Measurements from ENCODE around the gene SCARB2. TPM values are rescaled to one million over a fixed set of nuclear protein-coding genes. Genes with fewer than 3 reads are reported as not detected.

SCARB2 gene
- total RNA-seq, 1 donor from 2014 or later = 97.4 TPM

GRCh38 chr4:76192236-76192635 is 21.4 kb downstream of the SCARB2 start:
- H3K27me3 Mint-ChIP-seq (ENCODE audit: insufficient read depth, low read depth) = peaks cover 2% of the 10 kb centered on the region
- no peaks in the 10 kb centered on the region for H3K4me1 ChIP-seq
- H3K9ac ChIP-seq = no peak overlapping the region
- no peak overlapping the region for H3K27ac Mint-ChIP-seq
- no peaks in the 10 kb centered on the region for H3F3A ChIP-seq (ENCODE audit: low read depth)
- H3K27ac ChIP-seq = no peak overlapping the region
- H3K4me3 Mint-ChIP-seq = no peak overlapping the region
- H2AFZ ChIP-seq (replicated peaks) = no peak overlapping the region
- peaks cover 14% of the 10 kb centered on the region for H3K79me2 ChIP-seq (ENCODE audit: low read depth)
- no peaks in the 10 kb centered on the region for H3K27me3 ChIP-seq
- H3K9me3 Mint-ChIP-seq = peaks cover 7% of the 10 kb centered on the region
- peaks cover 47% of the 10 kb centered on the region for H3K36me3 Mint-ChIP-seq
- no peak overlapping the region for H3K4me3 ChIP-seq
- TF ChIP-seq EZH2phosphoT487 (IDR thresholded peaks at IDR 0.05) (no peak), CTCF (IDR thresholded peaks at IDR 0.05) (no peak), EZH2 (IDR thresholded peaks at IDR 0.05) (no peak)
- peaks cover 2% of the 10 kb centered on the region for H3K4me1 Mint-ChIP-seq
- no peak for DNase-seq (ENCODE audit: low spot score)
- no peaks in the 10 kb centered on the region for H3K9me3 ChIP-seq (ENCODE audit: low read depth)
- H3K4me2 ChIP-seq = no peak overlapping the region
- peaks cover 3% of the 10 kb centered on the region for H4K20me1 ChIP-seq (ENCODE audit: low read depth)
- no peaks in the 10 kb centered on the region for H3K36me3 ChIP-seq

GRCh38 chr4:76188557-76188956 is 25.1 kb downstream of the SCARB2 start:
- no peak overlapping the region for H3K4me3 ChIP-seq
- Mint-ChIP-seq H3K4me1 (no peaks in the 10 kb centered on the region), H3K9me3 (peaks cover 7% of the 10 kb centered on the region), H3K4me3 (no peak overlapping the region), H3K27me3 (ENCODE audit: insufficient read depth, low read depth) (peaks cover 2% of the 10 kb centered on the region), H3K27ac (no peak overlapping the region), H3K36me3 (peaks cover 36% of the 10 kb centered on the region)
- DNase-seq (ENCODE audit: low spot score) = no peak
- peaks cover 6% of the 10 kb centered on the region for H3K79me2 ChIP-seq (ENCODE audit: low read depth)
- no peaks in the 10 kb centered on the region for H3K27me3 ChIP-seq
- no peak overlapping the region for H3K9ac ChIP-seq
- no peak overlapping the region for H3K27ac ChIP-seq
- no peak overlapping the region for H3K4me2 ChIP-seq
- peaks cover 17% of the 10 kb centered on the region for H4K20me1 ChIP-seq (ENCODE audit: low read depth)
- TF ChIP-seq EZH2phosphoT487 (IDR thresholded peaks at IDR 0.05) (no peak), EZH2 (IDR thresholded peaks at IDR 0.05) (no peak), CTCF (IDR thresholded peaks at IDR 0.05) (no peak)
- H2AFZ ChIP-seq (replicated peaks) = no peak overlapping the region
- no peaks in the 10 kb centered on the region for H3F3A ChIP-seq (ENCODE audit: low read depth)
- no peaks in the 10 kb centered on the region for H3K9me3 ChIP-seq (ENCODE audit: low read depth)
- H3K36me3 ChIP-seq = no peaks in the 10 kb centered on the region
- H3K4me1 ChIP-seq = no peaks in the 10 kb centered on the region

- no peaks in the 10 kb centered on the region for H3K4me1 Mint-ChIP-seq
- Histone ChIP-seq H3K4me1 (no peaks in the 10 kb centered on the region), H3K36me3 (no peaks in the 10 kb centered on the region), H2AFZ (replicated peaks) (no peak overlapping the region), H3F3A (ENCODE audit: low read depth) (no peaks in the 10 kb centered on the region), H3K27me3 (no peaks in the 10 kb centered on the region), H4K20me1 (ENCODE audit: low read depth) (peaks cover 19% of the 10 kb centered on the region), H3K4me2 (no peak overlapping the region), H3K27ac (no peak overlapping the region), H3K9me3 (ENCODE audit: low read depth) (no peaks in the 10 kb centered on the region), H3K4me3 (no peak overlapping the region), H3K9ac (no peak overlapping the region), H3K79me2 (ENCODE audit: low read depth) (peaks cover 6% of the 10 kb centered on the region)
- peaks cover 33% of the 10 kb centered on the region for H3K36me3 Mint-ChIP-seq
- no peak for DNase-seq (ENCODE audit: low spot score)
- H3K9me3 Mint-ChIP-seq = peaks cover 7% of the 10 kb centered on the region
- peaks cover 2% of the 10 kb centered on the region for H3K27me3 Mint-ChIP-seq (ENCODE audit: insufficient read depth, low read depth)
- TF ChIP-seq EZH2 (IDR thresholded peaks at IDR 0.05) = no peak
- no peak for TF ChIP-seq CTCF (IDR thresholded peaks at IDR 0.05)
- TF ChIP-seq EZH2phosphoT487 (IDR thresholded peaks at IDR 0.05) = no peak
- no peak overlapping the region for H3K27ac Mint-ChIP-seq
- no peak overlapping the region for H3K4me3 Mint-ChIP-seq
Measured at GRCh38 chr4:76188149-76188548, 25.5 kb downstream of the SCARB2 start.

All from neural progenitor cell (in vitro differentiated cells).